Body of pancreas (tissue), 4 donors: ENCODE results near the gene FGD5. TPM values are rescaled to one million over a fixed set of nuclear protein-coding genes. Genes with fewer than 3 reads are reported as not detected.

Source experiments
- ATAC-seq: fragments of 150-250 bp; one replicate; pipeline ENCODE4 v1.9.1; 2016
- DNase-seq, 4 donors: peaks; one replicate each; pipeline ENCODE4 v3.0.0-alpha.2; 2019
- H3K27ac ChIP-seq, 4 donors: fragments of 200-600 bp; sonication (generic); 1 replicate in 3 of 4; 2 replicates in 1 of 4; pipeline versions ENCODE4 v1.5.1 to v1.6.1; 2016 to 2019; ENCODE audit warnings: mild to moderate bottlenecking in 1 of 4, mixed read lengths in 1 of 4, moderate library complexity in 1 of 4
- H3K27me3 ChIP-seq, 2 donors: fragments of 200-600 bp; sonication (generic); one replicate each; pipeline ENCODE4 v1.6.0; 2016; ENCODE audit warnings: mild to moderate bottlenecking in 1 of 2
- H3K36me3 ChIP-seq, 2 donors: fragments of 200-600 bp; sonication (generic); replicated peaks in 1 of 2; 2 replicates each; pipeline ENCODE4 v1.5.1; 2016; ENCODE audit warnings: low read depth in 2 of 2; ENCODE audit not compliant: insufficient read depth in 1 of 2
- H3K4me1 ChIP-seq: fragments of 200-600 bp; sonication (generic); one replicate; pipeline ENCODE4 v1.6.0; 2016
- H3K4me3 ChIP-seq, 2 donors: fragments of 200-600 bp; sonication (generic); 1 replicate in 1 of 2; 2 replicates in 1 of 2; pipeline ENCODE4 v1.5.1; 2016 to 2019
- H3K9me3 ChIP-seq, 3 donors: fragments of 200-600 bp; sonication (generic); 1 replicate in 2 of 3; 2 replicates in 1 of 3; pipeline ENCODE4 v1.5.1; 2016
- CTCF ChIP-seq, 7 experiments: fragments of 450-650 bp in 4 of 7; fragments of 200-600 bp in 3 of 7; sonication (generic) in 3 of 7; IDR thresholded peaks; one replicate each; pipeline ENCODE4 v1.5.1; 2016 to 2019; ENCODE audit warnings: antibody characterized with exemption in 7 of 7
- POLR2A ChIP-seq, 3 donors: fragments of 450-650 bp; IDR thresholded peaks; one replicate each; pipeline ENCODE4 v1.6.1; 2016; ENCODE audit warnings: antibody characterized with exemption in 3 of 3, mild to moderate bottlenecking in 2 of 3
- WGBS, 2 donors: methylation state at CpG; one replicate each; pipeline ENCODE4 v1.1.5; 2017; 5-methylcytosine and 5-hydroxymethylcytosine counted together
- intact Hi-C: fragments of 100-400 bp; cut with DNase I; formaldehyde crosslinking; loops from one replicate; pipeline ENCODE4 v1.15.1; 2023
- total RNA-seq, 2 donors: library from RNA; depleted of rRNA; stranded (reverse); fragments of >200 nt; gene quantifications; one replicate each; pipeline ENCODE4 v1.1.0, GENCODE V29; 2016

FGD5 gene
- total RNA-seq, 2 donors from 2014 or later = 4.9 to 7.8 TPM

DNA sequence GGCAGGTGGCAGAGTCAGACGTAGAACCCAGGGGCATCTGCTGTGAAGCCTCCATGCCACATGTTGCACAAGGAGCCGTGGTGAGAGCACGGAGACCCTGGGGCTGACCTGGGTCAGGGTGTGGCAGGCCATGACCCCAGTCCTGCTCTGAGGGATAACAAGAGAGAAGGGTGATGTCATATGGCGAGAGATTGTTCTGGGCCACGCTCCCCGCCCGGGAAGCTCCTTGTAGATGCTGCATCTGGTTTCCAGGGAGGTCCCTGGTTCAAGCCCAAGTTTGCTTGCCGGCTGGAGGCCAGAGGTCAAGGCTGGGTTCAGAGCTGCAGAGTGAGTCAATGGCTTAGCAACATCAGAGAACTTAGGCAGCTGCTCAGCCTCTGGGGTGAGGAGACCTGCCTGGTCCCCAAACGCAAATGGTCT, 17.3 kb downstream of the FGD5 start:
- H3K27me3 ChIP-seq = no peaks in the 10 kb centered on the region
- no peaks in the 10 kb centered on the region for H3K9me3 ChIP-seq
- TF ChIP-seq POLR2A (IDR thresholded peaks at IDR 0.05) (no peak), CTCF (IDR thresholded peaks at IDR 0.05) (no peak)
- intact Hi-C loops = no loop called here
- no peaks in the 10 kb centered on the region for H3K4me1 ChIP-seq
- peak; percentile 24 to 51 (median 32) for DNase-seq
- 43 to 66% methylated on average over 4 to 9 of the region's 9 CpGs for WGBS, 2 donors
- ATAC-seq = peak; percentile 29
- no peaks in the 10 kb centered on the region for H3K36me3 ChIP-seq
- no peak overlapping the region for H3K4me3 ChIP-seq
- H3K27ac ChIP-seq = no peak overlapping the region

GRCh38 chr3:14837186-14837877, 18.6 kb downstream of the FGD5 start:
- WGBS, 2 donors = 66 to 70% methylated on average over 14 to 15 of the region's 15 CpGs
- no peaks in the 10 kb centered on the region for H3K9me3 ChIP-seq
- H3K27ac ChIP-seq = no peak overlapping the region
- intact Hi-C loops = no loop called here
- no peaks in the 10 kb centered on the region for H3K36me3 ChIP-seq
- H3K4me1 ChIP-seq = no peaks in the 10 kb centered on the region
- TF ChIP-seq POLR2A (IDR thresholded peaks at IDR 0.05) (no peak), CTCF (IDR thresholded peaks at IDR 0.05) (no peak)
- DNase-seq = no peak
- no peaks in the 10 kb centered on the region for H3K27me3 ChIP-seq
- ATAC-seq = peak; percentile 47
- no peak overlapping the region for H3K4me3 ChIP-seq

DNA sequence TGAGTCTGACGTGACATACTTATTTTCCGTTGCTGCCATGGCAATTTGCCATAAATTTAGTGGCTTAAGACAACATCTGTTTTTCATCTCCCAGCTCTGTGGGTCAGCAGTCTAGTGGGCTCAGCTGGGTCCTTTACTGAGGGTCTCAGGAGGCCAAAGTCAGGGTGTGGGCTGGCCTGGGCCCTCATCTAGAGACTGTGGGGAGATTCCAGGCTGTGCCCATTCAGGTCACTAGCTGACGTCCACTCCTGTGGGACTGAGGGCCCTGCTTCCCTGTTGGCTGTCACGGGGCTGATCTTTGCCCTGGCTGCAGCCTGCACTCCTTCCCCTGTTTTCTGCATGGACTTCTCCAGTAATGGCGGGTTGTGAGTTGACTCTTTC, 19.1 kb downstream of the FGD5 start:
- H3K4me1 ChIP-seq = no peaks in the 10 kb centered on the region
- 55 to 57% methylated on average over 4 to 5 of the region's 5 CpGs for WGBS, 2 donors
- no peak overlapping the region for H3K27ac ChIP-seq
- intact Hi-C loops = no loop called here
- peak; percentile 43 for ATAC-seq
- H3K27me3 ChIP-seq = no peaks in the 10 kb centered on the region
- H3K9me3 ChIP-seq = no peaks in the 10 kb centered on the region
- no peak overlapping the region for H3K4me3 ChIP-seq
- TF ChIP-seq CTCF (IDR thresholded peaks at IDR 0.05) = no peak
- no peak for TF ChIP-seq POLR2A (IDR thresholded peaks at IDR 0.05)
- no peak for DNase-seq
- no peaks in the 10 kb centered on the region for H3K36me3 ChIP-seq

DNA sequence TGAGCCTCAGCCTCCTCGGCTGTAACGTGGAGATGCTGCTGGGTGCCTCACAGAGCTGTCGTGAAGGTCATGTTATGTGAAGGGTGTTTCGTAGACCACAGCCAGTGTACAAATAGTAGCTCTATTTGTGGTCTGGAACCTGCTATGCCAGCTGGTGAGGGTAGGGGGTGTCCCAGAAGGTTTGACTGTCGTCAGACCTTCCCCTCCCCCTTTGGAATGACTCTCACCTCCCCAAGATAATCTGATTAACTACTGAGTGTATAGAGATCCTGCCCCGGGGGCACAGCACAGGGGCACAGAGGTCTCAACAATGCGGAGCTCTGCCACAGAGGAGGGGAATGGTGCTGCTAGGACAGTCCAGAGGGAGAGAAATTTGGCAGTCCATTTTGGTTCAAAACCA, 20.5 kb downstream of the FGD5 start:
- Histone ChIP-seq H3K4me3 (no peak overlapping the region), H3K27me3 (no peaks in the 10 kb centered on the region), H3K4me1 (no peaks in the 10 kb centered on the region), H3K36me3 (no peaks in the 10 kb centered on the region), H3K9me3 (no peaks in the 10 kb centered on the region), H3K27ac (no peak overlapping the region)
- intact Hi-C loops = no loop called here
- no peak for DNase-seq
- ATAC-seq = no peak
- TF ChIP-seq CTCF (IDR thresholded peaks at IDR 0.05) = no peak
- TF ChIP-seq POLR2A (IDR thresholded peaks at IDR 0.05) = no peak
- WGBS, 2 donors = 44 to 54% methylated on average over 5 to 7 of the region's 7 CpGs

GRCh38 chr3:14841836-14842235, 23.1 kb downstream of the FGD5 start:
- no peak for DNase-seq
- WGBS, 2 donors = 62 to 66% methylated on average over 4 to 9 of the region's 9 CpGs
- no peaks in the 10 kb centered on the region for H3K9me3 ChIP-seq
- no peak for ATAC-seq
- H3K4me1 ChIP-seq = no peaks in the 10 kb centered on the region
- no peaks in the 10 kb centered on the region for H3K27me3 ChIP-seq
- no peak overlapping the region for H3K4me3 ChIP-seq
- no peaks in the 10 kb centered on the region for H3K36me3 ChIP-seq
- no peak for TF ChIP-seq CTCF (IDR thresholded peaks at IDR 0.05)
- TF ChIP-seq POLR2A (IDR thresholded peaks at IDR 0.05) = no peak
- intact Hi-C loops = no loop called here
- H3K27ac ChIP-seq = no peak overlapping the region
